ENCODE results near the gene ARHGAP6. TPM values are rescaled to one million over a fixed set of nuclear protein-coding genes. Genes with fewer than 3 reads are reported as not detected.

Gene ARHGAP6
- total RNA-seq, 1 experiment from 2014 or later: 0.07 TPM

DNA sequence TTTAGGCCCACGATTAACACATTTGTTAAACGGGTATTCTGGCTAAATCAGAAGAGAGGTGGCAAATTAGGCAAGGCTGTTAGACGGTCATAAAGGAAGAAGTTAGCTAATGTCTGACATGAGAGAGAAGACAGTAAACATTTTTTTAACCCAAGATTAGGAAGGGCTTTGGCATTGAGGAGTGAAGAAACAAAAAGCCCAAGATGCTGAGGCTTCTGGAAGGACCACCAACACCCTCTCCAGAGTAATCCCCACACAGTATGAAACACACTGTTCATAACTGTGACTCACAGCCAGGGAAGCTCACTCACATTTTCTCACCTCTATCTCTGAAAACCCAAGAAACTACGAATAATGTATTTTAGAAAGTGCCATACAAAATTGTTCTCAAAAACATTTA, 244.9 kb downstream of the ARHGAP6 start:
- WGBS (ENCODE audit: extremely low coverage, insufficient read length, low lambda C conversion rate): no CpG with 5 or more reads among the region's 4 CpGs
- H3K4me1 ChIP-seq (ENCODE audit: insufficient read depth, low read length): no peaks in the 10 kb centered on the region
- peaks cover 48 to 57% of the 10 kb centered on the region in 2 experiments for H3K9me3 Mint-ChIP-seq
- no peak overlapping the region for H3K27ac ChIP-seq (ENCODE audit: insufficient read length, low read depth, low read length)
- no peak overlapping the region for H2BK120ac ChIP-seq (ENCODE audit: low read depth, low read length, poor library complexity, severe bottlenecking)
- H4K91ac ChIP-seq (ENCODE audit: insufficient read length, low read depth, low read length): no peak overlapping the region
- H3K56ac ChIP-seq (ENCODE audit: insufficient read length, low read depth, low read length): no peak overlapping the region
- no peak overlapping the region for H3K9ac ChIP-seq (ENCODE audit: extremely low read depth, insufficient read length, low read length)
- no peak for DNase-seq
- H2AK5ac ChIP-seq (ENCODE audit: insufficient read length, low read length): no peak overlapping the region
- no peak overlapping the region for H2BK15ac ChIP-seq (ENCODE audit: low read depth, low read length)
- no peak overlapping the region for H2BK20ac ChIP-seq (ENCODE audit: low read depth, low read length, poor library complexity, severe bottlenecking)
- H3K4me2 ChIP-seq (ENCODE audit: insufficient read depth, insufficient read length, low read length): no peak overlapping the region
- H3K14ac ChIP-seq (ENCODE audit: insufficient read depth, low read length): no peak overlapping the region
- no peak overlapping the region for H4K5ac ChIP-seq (ENCODE audit: insufficient read length, low read depth, low read length)
- H3K18ac ChIP-seq (ENCODE audit: insufficient read length, low read depth, low read length): no peak overlapping the region
- H3K9me3 ChIP-seq (ENCODE audit: control insufficient read depth, low read depth, low read length): peaks cover 5% of the 10 kb centered on the region
- H2BK12ac ChIP-seq (ENCODE audit: insufficient read length, low read depth, low read length): no peak overlapping the region
- H3K4me1 Mint-ChIP-seq: no peaks in the 10 kb centered on the region
- H3K23ac ChIP-seq (ENCODE audit: insufficient read length, low read depth, low read length): no peak overlapping the region
- H3K27me3 ChIP-seq (ENCODE audit: insufficient read depth, low read length): no peaks in the 10 kb centered on the region
- H3K36me3 Mint-ChIP-seq (ENCODE audit: insufficient read depth in 1 of 3, low read depth in 3 of 3): peaks cover 0 to 9% (median 0%) of the 10 kb centered on the region in 3 experiments; a peak in 3 of 7 replicates
- no peak overlapping the region for H3T11ph ChIP-seq (ENCODE audit: low read length)
- no peaks in the 10 kb centered on the region for H4K20me1 ChIP-seq (ENCODE audit: control insufficient read depth, insufficient read depth, insufficient read length)
- no peaks in the 10 kb centered on the region for H3K79me2 ChIP-seq (ENCODE audit: insufficient read depth, low read length)
- H3K27me3 Mint-ChIP-seq (ENCODE audit: low read depth): peaks cover 6% of the 10 kb centered on the region
- H3K4ac ChIP-seq (ENCODE audit: low read depth, low read length): no peak overlapping the region
- no peak overlapping the region for H3K27ac Mint-ChIP-seq
- no peak overlapping the region for H2BK5ac ChIP-seq (ENCODE audit: insufficient read length, low read length)
- no peak overlapping the region for H2AFZ ChIP-seq (ENCODE audit: low read length)
- TF ChIP-seq, protein P1, sequence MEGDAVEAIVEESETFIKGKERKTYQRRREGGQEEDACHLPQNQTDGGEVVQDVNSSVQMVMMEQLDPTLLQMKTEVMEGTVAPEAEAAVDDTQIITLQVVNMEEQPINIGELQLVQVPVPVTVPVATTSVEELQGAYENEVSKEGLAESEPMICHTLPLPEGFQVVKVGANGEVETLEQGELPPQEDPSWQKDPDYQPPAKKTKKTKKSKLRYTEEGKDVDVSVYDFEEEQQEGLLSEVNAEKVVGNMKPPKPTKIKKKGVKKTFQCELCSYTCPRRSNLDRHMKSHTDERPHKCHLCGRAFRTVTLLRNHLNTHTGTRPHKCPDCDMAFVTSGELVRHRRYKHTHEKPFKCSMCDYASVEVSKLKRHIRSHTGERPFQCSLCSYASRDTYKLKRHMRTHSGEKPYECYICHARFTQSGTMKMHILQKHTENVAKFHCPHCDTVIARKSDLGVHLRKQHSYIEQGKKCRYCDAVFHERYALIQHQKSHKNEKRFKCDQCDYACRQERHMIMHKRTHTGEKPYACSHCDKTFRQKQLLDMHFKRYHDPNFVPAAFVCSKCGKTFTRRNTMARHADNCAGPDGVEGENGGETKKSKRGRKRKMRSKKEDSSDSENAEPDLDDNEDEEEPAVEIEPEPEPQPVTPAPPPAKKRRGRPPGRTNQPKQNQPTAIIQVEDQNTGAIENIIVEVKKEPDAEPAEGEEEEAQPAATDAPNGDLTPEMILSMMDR (conservative IDR thresholded peaks at IDR 0.05): no peak
- no peaks in the 10 kb centered on the region for H3K79me1 ChIP-seq (ENCODE audit: insufficient read depth, low read depth, low read length, poor library complexity, severe bottlenecking)
- no peaks in the 10 kb centered on the region for H3K23me2 ChIP-seq (ENCODE audit: insufficient read length, low read depth, low read length, poor library complexity, severe bottlenecking)
- no peak overlapping the region for H4K8ac ChIP-seq (replicated peaks; ENCODE audit: insufficient read length, low read depth, low read length)
- H3K4me3 Mint-ChIP-seq: no peak overlapping the region

All from H9 (cell line).